GM10266 (cell line): ENCODE measurements around the gene PDE6D.
A peak's percentile ranks its signal among the peaks of the same experiment; 100 is the strongest.

Experiments used
- DNase-seq: peaks from one replicate; pipeline ENCODE4 v3.0.0; 2012; ENCODE audit errors: extremely low spot score
- TF ChIP-seq, protein P1 (sequence below): IDR thresholded peaks from 2 replicates; pipeline ENCODE4 v1.5.1; 2012; ENCODE audit warnings: mild to moderate bottlenecking, low read depth; ENCODE audit not compliant: control insufficient read depth, insufficient read depth; ENCODE audit errors: missing control alignments

Gene PDE6D

GRCh38 chr2:231807020-231807419 is 25.9 kb upstream of the PDE6D start:
- DNase-seq = no peak
- TF ChIP-seq, protein P1, sequence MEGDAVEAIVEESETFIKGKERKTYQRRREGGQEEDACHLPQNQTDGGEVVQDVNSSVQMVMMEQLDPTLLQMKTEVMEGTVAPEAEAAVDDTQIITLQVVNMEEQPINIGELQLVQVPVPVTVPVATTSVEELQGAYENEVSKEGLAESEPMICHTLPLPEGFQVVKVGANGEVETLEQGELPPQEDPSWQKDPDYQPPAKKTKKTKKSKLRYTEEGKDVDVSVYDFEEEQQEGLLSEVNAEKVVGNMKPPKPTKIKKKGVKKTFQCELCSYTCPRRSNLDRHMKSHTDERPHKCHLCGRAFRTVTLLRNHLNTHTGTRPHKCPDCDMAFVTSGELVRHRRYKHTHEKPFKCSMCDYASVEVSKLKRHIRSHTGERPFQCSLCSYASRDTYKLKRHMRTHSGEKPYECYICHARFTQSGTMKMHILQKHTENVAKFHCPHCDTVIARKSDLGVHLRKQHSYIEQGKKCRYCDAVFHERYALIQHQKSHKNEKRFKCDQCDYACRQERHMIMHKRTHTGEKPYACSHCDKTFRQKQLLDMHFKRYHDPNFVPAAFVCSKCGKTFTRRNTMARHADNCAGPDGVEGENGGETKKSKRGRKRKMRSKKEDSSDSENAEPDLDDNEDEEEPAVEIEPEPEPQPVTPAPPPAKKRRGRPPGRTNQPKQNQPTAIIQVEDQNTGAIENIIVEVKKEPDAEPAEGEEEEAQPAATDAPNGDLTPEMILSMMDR = no peak

DNA sequence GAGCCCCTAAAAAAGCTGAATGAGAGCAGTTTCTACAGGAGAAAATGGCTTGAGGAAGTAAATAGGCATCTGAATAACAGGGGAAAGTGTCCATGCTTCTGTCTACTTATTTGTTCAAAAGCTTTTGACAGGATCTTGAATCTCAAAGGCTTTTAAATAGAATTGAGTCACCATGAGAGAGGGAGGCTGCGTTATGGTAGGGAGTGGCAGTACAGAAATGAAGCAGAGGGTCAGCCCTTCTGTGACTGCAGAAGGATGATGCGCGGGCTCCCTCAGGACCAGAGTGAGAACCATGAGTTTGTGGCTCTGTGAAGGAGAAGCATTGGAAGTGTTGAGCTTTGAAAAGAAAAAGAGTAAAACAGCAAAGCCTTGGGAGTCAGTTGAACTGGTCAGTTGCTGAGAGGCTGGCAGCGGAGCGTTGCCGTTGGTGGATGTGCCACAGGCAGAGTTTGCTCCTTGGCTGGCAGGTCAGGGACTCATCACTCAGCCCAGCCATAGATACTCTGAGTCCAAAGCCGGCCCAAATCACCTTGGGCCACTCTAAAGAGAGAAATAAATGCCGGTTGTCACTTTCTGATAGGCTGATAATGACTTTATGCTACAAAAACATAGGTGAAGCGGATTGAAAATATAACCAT is 22.5 kb upstream of the PDE6D start:
- DNase-seq = no peak
- TF ChIP-seq, protein P1 = no peak

DNA sequence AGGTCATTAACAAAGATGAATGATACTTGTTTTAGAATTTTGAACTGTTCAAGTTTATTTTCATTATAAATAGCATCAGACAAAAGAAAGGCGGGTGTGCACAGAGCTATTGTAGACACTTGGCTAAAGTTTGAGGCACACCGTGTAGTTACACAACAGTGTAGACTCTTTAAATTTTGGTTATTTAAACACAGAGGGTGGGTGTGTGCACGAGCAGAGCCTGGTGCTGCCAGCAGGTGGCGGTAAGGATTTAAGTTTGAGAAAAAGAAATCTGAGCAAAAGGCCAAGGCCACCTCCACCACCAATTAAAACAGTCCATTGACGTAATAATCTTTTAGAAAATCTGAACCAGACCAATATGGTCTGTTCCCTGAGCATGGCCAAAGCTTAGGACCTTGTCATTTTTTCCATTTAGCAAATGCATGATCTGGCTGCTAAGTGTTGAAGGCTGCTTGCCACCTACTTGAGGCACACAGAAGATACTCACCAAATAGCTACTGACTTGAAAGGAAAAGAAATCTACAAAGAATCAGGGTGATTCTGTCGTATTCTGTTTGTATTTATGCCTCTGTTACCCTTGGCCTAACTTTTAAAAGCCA is 19.5 kb upstream of the PDE6D start:
- DNase-seq = peak; percentile 32
- TF ChIP-seq, protein P1 = peak; percentile 69

DNA sequence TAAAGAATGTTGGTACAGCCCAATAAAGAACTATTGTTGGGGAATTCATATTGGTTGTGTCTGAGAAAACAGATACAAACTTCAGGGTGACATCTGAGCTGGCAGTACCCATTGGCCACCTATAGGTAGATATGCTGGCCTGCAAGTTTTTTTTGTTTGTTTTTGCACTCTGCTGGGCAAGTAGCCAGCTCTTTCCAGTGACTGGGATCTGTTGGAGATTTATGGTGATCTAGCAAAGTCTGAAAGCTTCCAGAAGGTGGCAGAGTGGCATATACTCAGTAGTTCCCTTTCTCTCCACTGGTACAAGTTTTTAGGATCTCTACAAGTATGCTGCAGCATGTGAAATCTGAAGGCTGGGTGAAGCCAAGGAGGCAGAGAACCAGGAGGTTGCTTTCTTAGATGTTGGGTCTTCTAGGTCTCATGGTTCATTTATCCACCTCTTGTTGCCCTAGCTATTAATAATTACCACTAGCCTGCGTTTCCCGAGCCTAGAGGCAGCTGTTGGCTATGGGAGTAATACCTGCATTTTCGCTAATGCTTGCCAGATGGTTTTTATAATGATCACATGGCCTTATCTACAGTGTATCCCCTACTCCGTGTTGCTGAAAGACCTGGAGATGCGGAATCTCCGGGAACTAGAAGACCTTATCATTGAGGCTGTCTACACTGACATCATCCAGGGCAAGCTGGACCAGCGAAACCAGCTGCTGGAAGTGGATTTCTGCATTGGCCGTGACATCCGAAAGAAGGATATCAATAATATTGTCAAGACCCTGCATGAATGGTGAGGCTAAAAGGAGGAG is 14.6 kb upstream of the PDE6D start:
- no peak for DNase-seq
- TF ChIP-seq, protein P1 = no peak

- DNase-seq = no peak
- TF ChIP-seq, protein P1 = no peak
These were observed 13.3 kb upstream of the PDE6D start for GRCh38 chr2:231794383-231794782.

GRCh38 chr2:231791107-231791506 is 10.0 kb upstream of the PDE6D start:
- TF ChIP-seq, protein P1 = no peak
- DNase-seq = no peak

- TF ChIP-seq, protein P1 = no peak
- DNase-seq = no peak
These were observed 5.8 kb upstream of the PDE6D start for GRCh38 chr2:231786917-231787292.
